ENCODE data around the gene CBFA2T3.

DNA sequence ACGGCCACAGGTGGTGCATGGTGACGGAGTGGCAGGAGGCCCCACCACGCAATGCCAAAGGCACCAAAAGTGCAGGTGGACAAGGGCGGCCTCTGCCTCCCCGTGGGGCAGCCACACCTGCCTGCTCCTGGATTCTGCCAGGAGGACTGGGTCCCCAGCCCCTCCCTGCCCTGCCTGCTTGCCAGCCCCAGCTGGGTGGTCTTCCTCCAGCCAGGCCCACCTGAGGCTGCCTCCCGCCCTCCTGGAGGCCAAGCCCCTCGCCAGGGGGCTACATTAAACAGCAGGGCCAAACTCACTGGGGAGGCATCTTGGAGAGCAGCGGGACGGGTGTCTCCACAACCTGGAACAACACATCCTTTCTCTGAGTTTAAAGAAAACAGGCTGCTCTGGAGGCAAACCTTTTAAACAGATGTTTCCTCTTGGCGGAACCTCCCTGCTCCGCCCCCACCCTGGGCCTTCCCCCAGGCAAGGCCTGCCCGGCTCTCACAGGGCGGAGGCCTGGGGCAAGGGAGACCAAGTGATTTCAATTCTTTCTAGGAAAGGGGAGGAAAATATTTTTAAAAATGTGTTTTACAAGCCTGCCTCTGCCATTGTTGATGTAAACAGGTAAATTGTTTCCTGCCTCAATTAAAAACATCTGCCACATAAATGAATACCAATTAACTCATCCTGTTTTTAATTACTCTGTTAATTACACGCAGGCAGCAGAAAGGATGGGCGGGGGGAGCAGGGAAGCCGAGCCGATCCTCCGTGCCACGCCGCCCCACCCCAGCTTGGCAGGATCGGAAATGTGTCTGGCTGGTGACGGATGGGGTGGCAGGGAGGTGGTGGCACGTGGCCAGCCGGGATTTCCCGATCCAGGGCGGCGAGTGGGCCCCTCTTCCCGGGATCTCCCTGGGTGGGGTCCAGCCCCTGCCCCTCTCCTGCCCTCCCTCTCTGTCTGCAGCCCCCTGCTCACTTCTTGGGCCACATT lies 56.1 kb downstream of the CBFA2T3 start:
- TF ChIP-seq, protein P1, sequence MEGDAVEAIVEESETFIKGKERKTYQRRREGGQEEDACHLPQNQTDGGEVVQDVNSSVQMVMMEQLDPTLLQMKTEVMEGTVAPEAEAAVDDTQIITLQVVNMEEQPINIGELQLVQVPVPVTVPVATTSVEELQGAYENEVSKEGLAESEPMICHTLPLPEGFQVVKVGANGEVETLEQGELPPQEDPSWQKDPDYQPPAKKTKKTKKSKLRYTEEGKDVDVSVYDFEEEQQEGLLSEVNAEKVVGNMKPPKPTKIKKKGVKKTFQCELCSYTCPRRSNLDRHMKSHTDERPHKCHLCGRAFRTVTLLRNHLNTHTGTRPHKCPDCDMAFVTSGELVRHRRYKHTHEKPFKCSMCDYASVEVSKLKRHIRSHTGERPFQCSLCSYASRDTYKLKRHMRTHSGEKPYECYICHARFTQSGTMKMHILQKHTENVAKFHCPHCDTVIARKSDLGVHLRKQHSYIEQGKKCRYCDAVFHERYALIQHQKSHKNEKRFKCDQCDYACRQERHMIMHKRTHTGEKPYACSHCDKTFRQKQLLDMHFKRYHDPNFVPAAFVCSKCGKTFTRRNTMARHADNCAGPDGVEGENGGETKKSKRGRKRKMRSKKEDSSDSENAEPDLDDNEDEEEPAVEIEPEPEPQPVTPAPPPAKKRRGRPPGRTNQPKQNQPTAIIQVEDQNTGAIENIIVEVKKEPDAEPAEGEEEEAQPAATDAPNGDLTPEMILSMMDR (IDR thresholded peaks at IDR 0.05), result no peak
- no peak for TF ChIP-seq EZH2 (IDR thresholded peaks at IDR 0.05; ENCODE audit: borderline replicate concordance, insufficient read depth, low read depth, low read length, poor library complexity, severe bottlenecking)

All from B cell (primary cell).